NCI-H2171 treated with DMSO at 0.1 percent for 48 hours (cell line): ENCODE measurements around the gene TMEM131L.
A peak's percentile ranks its signal among the peaks of the same experiment; 100 is the strongest.
"Not testable (repeated sequence)": the region's sequence is repeated elsewhere in the genome, so short reads cannot be mapped to it uniquely, and the experiment has no call there.

Source experiments
- DNase-seq: peaks from one replicate; lab custom pipeline; 2025; lab: John Stamatoyannopoulos, UW

Gene TMEM131L

GRCh38 chr4:153502584-153502983 lies 36.4 kb downstream of the TMEM131L start:
- no peak for DNase-seq

GRCh38 chr4:153506341-153507309 lies 40.5 kb downstream of the TMEM131L start:
- no peak for DNase-seq

- DNase-seq = no peak
These were observed 41.3 kb downstream of the TMEM131L start for GRCh38 chr4:153507310-153508073.

- DNase-seq = not testable (repeated sequence)
These were observed 43.1 kb downstream of the TMEM131L start for GRCh38 chr4:153509212-153509611.

- DNase-seq = peak; percentile 61
These were observed 43.6 kb downstream of the TMEM131L start for GRCh38 chr4:153509724-153510123.

- DNase-seq = no peak
These were observed 44.3 kb downstream of the TMEM131L start for GRCh38 chr4:153510252-153511001.

- no peak for DNase-seq
These were observed 44.9 kb downstream of the TMEM131L start for GRCh38 chr4:153511104-153511503.

- DNase-seq = no peak
These were observed 46.1 kb downstream of the TMEM131L start for GRCh38 chr4:153512162-153512852.

- DNase-seq = no peak
These were observed 46.9 kb downstream of the TMEM131L start for GRCh38 chr4:153512952-153513500.

GRCh38 chr4:153513596-153513995 lies 47.4 kb downstream of the TMEM131L start:
- DNase-seq = no peak

GRCh38 chr4:153514001-153514526 lies 47.9 kb downstream of the TMEM131L start:
- no peak for DNase-seq

- no peak for DNase-seq
These were observed 48.7 kb downstream of the TMEM131L start for GRCh38 chr4:153514688-153515426.

- DNase-seq = no peak
These were observed 51.0 kb downstream of the TMEM131L start for GRCh38 chr4:153517159-153517558.

- DNase-seq = no peak
These were observed 51.8 kb downstream of the TMEM131L start for GRCh38 chr4:153518001-153518400.

- no peak for DNase-seq
These were observed 52.7 kb downstream of the TMEM131L start for GRCh38 chr4:153518637-153519389.

- DNase-seq = no peak
These were observed 53.5 kb downstream of the TMEM131L start for GRCh38 chr4:153519687-153520086.

- no peak for DNase-seq
These were observed 54.1 kb downstream of the TMEM131L start for GRCh38 chr4:153520227-153520626.

GRCh38 chr4:153520801-153521329 lies 54.7 kb downstream of the TMEM131L start:
- no peak for DNase-seq

- no peak for DNase-seq
These were observed 55.3 kb downstream of the TMEM131L start for GRCh38 chr4:153521478-153521877.
